GM18498 (cell line): Measurements from ENCODE around the gene COL4A6.
"Not testable (repeated sequence)": the region's sequence is repeated elsewhere in the genome, so short reads cannot be mapped to it uniquely, and the experiment has no call there.

ENCODE experiments used
- ATAC-seq: cut with Tn5 transposase; IDR thresholded peaks from one replicate; pipeline ENCODE4 v1.9.1; 2021; ENCODE audit warnings: mild to moderate bottlenecking, moderate library complexity; ENCODE audit not compliant: unreplicated experiment

The COL4A6 gene

DNA sequence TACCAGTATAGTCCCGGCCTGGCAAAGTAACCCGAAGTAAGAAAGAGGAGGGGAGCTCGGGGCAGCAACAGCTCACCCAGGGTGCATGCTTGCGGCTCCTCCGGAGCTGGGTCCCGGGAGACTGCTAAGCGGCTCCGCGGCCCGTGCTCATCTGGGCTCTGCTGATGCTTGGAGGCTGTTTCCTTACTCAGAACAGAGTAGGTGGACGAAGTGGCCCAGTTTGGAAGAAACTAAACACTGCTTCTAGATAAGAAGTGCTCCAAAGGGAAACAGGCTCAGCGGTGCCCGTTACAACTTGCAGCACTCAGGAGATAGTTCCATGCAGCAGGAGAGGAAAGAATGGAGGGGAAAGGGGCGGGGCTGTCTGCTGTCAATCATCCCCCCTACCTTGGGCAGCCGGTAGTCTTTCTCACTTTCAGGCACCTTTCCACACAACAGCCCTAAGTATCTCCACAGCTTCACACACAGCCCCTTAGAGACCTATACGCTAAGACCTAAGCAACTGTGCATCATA is at the start of gene COL4A6:
COL4A6 (minus strand) TSS at position 313 of the 514 bp plus-strand sequence; CDS start at position 87, 226 bp downstream.
- ATAC-seq: no peak

DNA sequence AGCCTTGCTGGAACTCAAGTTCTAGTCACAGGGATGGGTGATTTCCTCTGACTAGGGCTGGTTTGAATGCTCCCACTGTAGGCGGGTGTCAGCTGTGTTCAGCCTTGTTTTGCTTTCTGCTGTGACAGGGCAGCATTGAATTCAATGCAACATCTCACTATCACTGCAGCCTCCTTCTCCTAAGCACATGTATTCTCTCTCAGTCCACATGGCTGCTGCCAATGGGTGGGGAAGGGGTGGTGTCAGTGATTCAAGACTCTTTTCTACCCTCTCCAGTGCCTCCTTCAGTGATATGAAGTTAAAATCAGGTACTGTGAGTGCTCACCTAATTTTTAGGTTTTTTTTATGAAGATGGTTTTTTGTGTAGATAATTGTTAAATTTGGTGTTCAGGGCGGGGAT is 47.7 kb upstream of the COL4A6 start:
- no peak for ATAC-seq

DNA sequence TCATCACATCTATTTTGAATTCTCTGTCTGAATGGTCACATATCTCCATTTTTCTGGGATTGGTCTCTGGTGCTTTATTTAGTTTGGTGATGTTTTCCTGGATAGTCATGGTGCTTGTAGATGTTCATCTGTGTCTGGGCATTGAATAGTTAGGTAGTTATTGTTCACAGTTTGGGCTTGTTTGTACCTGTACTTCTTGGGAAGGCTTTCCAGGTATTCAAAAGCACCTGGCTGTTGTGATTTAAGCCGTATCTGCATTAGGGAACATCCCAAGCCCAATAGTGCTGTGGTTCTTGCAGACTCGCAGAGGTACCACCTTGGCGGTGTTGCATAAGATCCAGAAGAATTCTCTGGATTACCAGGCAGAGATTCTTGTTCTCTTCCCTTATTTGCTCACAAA is 46.0 kb upstream of the COL4A6 start:
- no peak for ATAC-seq

DNA sequence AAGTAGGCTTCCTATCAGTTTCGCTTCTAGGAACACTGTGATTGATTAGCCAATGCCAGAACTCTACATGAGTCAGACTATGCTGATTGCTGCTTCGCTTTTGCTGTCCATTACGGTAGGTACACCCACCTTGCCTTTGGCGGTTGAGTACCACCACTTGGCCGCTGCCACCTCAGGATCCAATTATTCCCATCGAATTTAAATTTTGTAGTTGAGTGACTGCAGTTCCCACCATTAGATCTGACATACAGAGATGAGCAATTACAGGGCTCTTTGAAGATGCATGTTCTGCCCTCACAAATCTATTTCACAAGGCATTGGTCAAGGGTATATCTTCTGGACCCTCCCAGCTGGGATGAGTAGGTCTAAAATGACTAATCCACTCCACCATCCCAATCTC is 43.3 kb upstream of the COL4A6 start:
- ATAC-seq: not testable (repeated sequence)

DNA sequence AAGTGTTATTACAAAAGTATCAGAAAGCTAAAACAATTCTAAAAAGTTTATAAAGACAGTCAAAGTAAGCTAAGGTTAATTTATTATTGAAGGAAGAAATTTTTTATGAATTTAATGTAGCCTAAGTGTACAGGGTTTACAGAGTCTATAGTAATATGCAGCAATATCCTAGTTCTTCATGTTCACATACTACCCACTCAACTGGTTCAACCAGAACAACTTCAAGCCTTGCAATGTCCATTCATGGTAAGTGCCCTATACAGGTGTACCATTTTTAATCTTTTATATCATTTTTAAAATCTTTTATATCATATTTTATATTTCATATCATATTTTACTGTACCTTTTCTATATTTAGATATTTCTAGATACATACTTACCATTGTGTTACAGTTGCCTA is 35.8 kb upstream of the COL4A6 start:
- no peak for ATAC-seq

DNA sequence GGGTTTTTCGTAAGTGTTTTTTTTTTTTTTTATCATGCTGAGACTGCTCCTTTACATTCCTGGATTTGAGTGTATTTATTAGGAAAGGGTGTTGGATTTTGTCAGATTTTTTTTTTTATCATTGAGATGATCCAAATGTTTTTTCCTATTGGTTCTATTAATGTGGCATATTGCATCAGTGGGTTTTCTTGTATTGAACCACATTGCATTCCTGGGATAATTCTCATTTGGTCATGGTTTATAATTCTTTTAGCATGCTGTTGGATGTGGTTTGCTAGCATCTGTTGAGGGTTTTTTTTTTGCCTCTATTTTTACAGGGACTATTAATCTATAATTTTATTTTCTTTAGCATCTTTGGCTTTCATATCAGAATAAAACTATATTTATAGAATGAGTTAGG is 30.3 kb upstream of the COL4A6 start:
- ATAC-seq: no peak

DNA sequence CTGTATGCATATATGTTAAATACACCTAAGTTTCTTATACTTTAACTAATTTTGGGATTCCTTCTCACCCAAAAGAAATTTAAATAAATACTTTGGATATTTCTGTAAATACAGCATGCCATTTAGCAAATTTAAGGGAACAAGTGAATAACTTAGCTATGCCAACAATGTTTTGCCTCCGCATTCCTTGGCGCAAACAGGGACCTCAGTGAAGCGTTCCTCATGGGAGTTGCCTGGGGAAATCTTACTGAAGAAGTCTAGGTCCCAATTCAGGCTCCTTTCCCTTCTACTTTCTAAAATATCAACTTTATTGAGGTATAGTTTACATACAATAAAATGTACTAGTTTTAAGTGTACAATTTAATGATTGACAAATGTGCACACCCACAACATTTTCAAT is 26.4 kb upstream of the COL4A6 start:
- ATAC-seq: no peak

DNA sequence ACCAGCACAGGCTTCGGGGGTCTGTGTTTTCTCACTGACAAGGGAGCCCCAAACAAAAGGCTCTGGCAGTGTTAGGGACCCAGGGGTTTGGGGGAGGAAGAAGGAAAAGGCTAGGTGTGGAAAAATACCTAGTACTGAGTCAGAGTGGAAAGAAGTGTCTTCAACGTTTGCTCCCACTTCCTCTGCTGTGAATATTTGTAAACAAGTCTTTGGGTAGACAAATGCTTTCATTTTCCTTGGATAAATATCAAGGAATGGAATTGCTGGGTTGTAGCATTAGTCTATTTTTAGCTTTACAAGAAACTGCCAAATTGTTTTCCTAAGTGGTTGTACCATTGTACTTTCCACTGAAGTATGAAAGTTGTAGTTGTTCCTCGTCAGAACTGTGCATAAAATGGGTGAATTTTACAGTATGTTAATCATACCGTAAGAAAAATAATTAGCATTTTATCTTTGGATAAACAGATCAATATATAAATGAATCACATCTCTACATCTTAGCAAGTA is 18.8 kb upstream of the COL4A6 start:
- no peak for ATAC-seq

DNA sequence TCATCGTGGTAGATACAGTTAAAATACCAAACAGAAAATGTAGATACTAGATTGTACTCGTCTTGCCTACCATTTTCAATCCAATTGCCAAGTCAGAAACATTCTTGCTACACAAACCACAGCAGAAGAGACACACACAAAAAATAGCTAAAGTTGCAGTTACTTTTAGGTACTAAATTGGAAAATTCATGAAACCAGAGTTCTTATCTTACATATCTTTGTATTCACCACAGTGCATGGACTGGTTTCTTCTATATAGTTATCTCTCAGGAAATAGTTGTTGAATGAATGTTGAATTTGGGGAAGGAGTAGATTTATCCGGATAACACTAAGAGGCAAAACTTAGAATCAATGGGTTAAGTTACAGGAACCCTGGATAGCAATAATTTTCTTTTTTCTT is 15.6 kb upstream of the COL4A6 start:
- no peak for ATAC-seq

DNA sequence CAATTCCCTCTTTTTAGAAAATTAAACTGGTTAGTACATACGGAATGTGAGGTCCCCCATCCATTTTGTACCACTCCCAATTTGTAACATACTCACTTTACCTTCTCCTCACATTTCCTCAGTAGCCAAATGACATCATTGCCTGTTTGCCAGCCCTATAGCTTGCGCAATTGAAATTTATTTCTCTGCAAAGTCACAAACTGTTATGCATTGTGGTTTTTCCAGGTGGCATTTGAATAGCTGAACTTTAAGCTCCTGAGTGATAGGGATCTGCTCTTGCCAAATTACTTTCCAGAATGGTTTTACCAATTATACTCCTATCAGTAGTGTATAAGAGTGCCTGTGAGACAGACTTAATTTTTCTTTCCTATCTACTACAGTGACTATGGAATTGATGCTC is 9.1 kb upstream of the COL4A6 start:
- no peak for ATAC-seq

DNA sequence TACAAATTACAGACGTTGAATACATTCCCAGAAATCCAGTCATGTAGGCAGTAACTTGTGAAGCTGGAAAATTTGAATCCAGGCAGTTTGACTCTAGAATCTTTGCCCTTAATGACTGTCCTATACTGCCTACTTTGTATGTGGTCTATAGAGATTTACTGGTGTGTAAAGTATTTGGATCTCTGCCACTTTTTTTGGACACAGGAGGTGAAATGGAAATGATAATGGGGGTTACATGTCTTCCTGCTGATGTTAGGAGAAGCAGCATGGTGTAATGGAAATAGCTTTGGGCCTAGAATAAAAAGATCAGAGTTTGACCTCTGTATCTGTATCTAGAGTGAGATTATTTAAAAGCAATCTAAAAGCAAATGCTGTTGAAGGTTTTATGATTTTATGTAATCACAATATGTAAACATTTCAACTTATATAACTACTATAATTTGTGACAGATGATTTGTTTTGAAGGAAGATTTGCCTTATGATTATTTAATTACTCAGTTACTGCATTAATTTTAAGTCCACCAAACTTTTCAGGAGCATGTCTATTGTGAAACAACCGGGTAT is 4.8 kb upstream of the COL4A6 start:
- no peak for ATAC-seq

DNA sequence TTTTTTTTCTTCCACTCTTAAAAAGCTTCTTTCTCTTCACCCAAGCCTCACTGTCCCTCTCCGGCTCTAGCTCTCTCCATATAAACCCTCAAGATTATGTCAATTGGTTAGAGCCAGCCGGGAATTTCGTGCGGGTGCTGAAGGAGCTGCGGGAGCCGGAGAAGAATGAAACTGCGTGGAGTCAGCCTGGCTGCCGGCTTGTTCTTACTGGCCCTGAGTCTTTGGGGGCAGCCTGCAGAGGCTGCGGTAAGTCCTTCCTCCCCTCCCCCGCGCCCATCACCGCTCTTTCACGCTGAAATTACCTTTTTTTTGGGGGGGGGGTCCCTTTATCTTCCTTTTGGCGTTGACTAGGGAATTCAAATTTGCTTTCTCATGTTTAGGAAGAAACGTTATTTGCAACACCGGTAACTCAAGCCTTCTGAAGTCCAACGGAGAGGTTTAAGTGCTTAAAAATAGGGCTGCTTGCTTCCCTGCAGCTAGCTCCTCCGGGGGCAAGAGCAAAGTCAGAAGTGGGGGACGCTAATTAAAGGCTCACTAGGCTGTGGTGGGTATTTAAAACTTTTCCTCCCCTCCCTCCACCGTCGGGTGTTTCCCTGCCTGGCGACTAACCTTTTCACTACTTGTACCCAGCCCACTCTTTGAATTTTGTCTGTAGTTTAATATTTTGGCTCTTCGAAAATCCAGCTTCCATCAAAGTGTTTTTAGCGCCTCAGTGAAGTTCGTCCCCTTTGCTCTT is 1.9 kb upstream of the COL4A6 start:
- ATAC-seq: no peak

DNA sequence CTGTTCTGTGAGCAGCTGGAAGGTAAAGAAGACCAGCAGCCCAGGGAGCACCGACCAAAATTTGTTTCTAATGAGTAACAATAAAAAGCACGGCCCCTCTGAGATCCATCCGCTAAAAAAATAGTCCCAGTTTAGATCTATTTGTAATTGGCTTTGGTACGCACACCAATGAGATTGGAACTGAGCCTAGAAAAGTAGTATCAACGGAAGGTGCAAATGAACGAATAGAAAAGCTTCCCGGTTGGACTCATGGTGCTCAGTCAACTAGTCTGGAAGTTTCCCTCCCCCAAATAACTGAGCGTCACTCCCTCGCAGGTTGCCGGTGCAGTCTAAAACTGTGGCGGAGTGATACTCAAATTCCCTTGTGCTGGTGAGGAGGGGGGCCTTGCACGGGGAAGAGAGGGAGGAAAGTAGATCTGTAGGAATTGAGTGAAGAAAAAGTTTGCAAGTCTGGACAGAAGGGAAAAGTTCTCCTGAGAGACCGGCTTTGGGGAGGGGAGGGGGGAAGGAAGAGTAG is 1.3 kb upstream of the COL4A6 start, which contains the start of gene COL4A5:
COL4A5 (plus strand) TSS at position 413 of the 517 bp plus-strand sequence. CDS start 288 bp downstream, outside the sequence.
- ATAC-seq: no peak

DNA sequence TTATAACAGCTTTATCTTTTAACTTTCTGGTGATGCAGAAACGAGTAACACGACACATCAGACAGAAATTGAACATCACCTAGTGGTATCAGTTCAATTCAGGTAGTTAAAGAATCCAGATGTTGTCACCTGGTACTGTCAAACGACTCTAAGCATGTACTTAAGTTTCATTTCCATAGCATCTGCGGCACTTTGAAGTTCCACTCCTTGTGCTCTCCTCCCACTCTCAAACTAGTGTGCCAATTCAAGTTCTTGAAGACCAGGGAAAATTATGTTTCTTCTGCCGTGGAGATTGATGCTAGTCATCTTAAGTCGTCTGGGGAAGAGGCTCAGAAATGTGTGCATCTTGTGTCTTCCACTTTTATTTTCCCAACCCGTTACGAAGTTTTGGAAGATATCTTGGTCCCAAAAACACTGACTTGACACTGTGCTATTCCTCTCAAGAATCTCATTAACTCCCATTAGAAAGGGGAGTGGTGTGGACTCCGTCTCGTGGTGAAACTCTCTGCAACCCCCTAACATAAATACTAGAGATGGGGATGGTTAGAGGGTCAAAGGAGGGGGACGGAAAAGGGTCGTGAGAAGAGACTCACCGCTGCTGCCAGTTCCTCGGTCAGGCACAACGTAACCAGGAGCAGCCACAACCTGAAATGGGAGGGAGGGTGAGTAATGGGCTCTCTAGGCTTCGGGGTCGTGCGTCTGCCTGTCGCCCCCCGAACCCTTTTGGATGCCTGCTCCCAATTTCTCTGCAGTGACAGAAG is 693 bp downstream of the COL4A6 start:
- no peak for ATAC-seq

DNA sequence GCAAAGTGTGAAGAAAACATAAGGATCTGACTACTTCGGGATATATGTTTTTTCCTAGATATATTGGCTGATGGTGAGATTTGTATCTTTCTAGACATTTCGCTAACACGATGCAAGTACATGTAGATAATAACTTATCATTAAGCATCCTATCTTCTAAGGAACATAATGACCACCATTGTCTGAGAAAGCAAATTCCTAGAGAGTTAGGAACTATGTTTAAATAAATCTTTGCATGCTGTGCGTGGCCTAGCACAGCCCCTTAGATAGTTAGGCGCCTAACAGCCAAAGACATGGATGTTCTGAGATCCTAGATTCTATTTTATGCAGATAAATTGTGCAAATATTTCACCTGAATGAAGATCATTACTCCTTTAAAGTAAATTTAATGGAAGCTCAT is 3.0 kb downstream of the COL4A6 start:
- ATAC-seq: no peak

DNA sequence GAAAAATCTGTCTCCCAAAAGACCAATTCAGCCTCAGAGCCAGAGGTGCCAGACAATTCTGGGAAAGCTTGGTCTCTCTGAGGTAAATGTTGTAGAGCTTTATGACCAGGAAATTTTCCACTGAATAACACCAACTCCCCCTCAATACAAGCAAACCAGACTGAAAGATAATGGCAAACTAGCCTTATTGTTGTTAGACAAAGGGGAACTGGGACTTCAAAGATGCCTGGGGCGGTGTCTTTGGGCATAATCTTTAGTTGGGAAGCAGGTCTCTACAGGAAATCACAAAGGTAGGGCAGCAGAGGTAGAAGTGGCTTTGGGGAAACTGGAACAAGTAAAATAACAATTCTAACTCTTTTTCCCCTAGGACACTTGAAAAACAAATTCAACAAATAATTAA is 12.0 kb downstream of the COL4A6 start:
- ATAC-seq: no peak

DNA sequence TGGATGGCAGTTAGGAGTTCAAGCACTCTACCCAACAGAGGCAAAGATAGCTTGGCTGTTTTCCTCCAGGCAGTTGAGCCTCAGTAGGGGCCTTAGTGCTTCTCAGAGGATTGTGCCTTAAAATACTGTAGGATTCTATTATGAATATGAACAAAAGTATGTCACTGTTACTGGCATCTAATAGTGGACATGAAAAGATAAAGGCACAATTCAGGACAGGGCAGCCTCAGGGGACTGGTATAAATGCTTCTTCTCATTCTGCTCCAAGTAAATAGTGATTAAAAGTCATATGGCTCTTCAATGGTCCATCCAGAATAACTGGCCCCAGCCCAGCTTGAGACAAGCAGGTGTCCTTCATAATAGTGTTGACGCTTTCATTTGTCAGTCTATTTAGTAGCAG is 17.7 kb downstream of the COL4A6 start:
- ATAC-seq: no peak

DNA sequence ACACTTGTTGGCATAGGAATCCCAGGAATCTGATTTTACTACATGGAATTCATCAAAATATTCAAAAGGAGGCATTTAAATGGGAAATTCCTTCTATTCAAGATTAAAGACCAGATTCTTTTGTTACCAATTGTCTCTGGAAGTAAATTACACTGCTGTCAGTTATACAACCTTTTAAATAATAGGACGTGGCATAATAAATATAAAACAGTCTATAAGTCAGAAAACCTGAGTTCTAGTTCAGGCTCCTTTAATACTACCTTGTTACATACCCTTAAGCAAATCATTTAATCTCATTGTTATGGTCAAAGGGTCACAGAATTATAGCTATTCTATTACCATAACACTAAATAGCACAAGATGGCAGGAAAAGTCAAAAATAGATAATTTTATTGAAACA is 18.8 kb downstream of the COL4A6 start:
- no peak for ATAC-seq

DNA sequence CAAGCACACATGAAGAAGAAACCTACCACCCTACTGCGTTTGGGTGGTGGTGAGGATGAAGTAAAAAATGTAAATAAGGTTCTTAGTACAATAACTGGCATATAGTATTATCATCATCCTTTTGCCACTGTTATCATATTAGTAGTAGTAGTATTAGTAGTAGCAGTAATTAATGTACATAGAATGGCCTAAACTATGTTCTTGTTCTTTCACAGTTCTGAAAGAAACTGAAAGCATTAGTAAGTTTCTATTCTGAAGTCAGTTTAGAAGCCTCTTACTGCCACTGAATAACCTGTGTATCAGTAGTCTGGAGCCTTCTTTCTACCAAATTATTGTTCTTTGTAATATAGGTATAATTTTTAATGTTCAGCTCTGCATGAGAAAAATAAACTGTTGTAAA is 21.0 kb downstream of the COL4A6 start:
- ATAC-seq: peak; percentile 67

DNA sequence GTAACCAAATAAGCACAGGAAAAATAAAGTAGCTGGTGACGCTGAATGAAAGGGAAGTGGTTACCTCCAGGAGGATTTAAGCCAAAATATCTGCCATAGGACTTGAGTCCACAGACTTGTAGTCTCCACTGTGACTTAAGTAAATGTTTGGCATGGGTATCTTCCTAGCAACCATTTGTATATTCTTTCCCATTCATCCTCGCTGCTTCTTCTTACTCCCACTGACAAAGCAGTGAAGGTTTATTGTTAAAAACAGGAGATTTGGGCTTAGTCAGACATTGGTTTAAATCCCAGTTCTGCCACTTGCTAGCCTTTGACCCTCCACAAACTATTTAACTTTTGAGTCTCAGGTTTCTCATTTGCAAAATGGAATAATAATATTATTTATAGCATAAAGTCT is 22.3 kb downstream of the COL4A6 start:
- ATAC-seq: no peak

DNA sequence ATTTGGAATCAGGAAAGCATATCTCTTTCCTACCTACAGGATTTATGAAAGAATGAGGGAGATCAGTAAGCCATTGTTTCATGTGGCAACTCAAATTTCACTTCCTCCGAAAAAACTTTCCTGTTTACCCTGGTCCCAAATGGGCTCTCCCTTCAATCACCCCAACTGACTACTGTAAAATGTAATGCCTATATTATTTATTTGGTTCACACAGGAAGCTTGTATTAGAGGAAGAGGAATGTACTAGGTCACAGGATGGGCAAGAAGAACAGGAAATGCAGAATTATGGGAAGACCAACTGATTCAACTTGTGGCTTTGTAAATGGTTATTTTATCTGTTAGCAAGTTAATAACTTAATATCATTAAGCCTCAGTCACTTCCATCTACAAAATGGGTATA is 23.1 kb downstream of the COL4A6 start:
- no peak for ATAC-seq
